Chondrocyte (in vitro differentiated cells): ENCODE measurements around the gene WWTR1. TPM values are rescaled to one million over a fixed set of nuclear protein-coding genes. Genes with fewer than 3 reads are reported as not detected.

Experiments
- DNase-seq: peaks from one replicate; pipeline ENCODE4 v3.0.0; 2021; ENCODE audit warnings: mixed read lengths, low spot score
- H3K27ac Mint-ChIP-seq: one replicate; pipeline ENCODE4 v1.8.0; 2021; ENCODE audit warnings: mild to moderate bottlenecking, moderate library complexity, mixed read lengths; ENCODE audit not compliant: unreplicated experiment
- H3K27me3 Mint-ChIP-seq: 2 replicates; pipeline ENCODE4 v1.8.0; 2021; ENCODE audit warnings: low read depth, mixed read lengths
- H3K36me3 Mint-ChIP-seq: 2 replicates; pipeline ENCODE4 v1.8.0; 2021; ENCODE audit warnings: low read depth, mixed read lengths
- H3K4me1 Mint-ChIP-seq: 2 replicates; pipeline ENCODE4 v1.8.0; 2021; ENCODE audit warnings: low read depth, mild to moderate bottlenecking, mixed read lengths
- H3K4me3 Mint-ChIP-seq: one replicate; pipeline ENCODE4 v1.8.0; 2021; ENCODE audit warnings: mild to moderate bottlenecking, moderate library complexity, mixed read lengths; ENCODE audit not compliant: unreplicated experiment
- H3K9me3 Mint-ChIP-seq: 2 replicates; pipeline ENCODE4 v1.8.0; 2021; ENCODE audit warnings: low read depth, mixed read lengths
- CTCF ChIP-seq: fragments of 200-600 bp; sonication (generic); IDR thresholded peaks from 2 replicates; pipeline ENCODE4 v1.5.0; 2021; ENCODE audit warnings: antibody characterized with exemption, mild to moderate bottlenecking, moderate library complexity
- total RNA-seq: library from RNA; stranded (reverse); gene quantifications from 3 replicates; pipeline ENCODE4 v1.2.1, GENCODE V29; 2021

Gene WWTR1
- total RNA-seq, 1 donor from 2014 or later = 107 TPM

- Mint-ChIP-seq H3K4me1 (peaks cover 73% of the 10 kb centered on the region), H3K27ac (peak overlapping the region; percentile 10)
- DNase-seq = no peak
These were observed 71.0 kb downstream of the WWTR1 start for GRCh38 chr3:149586871-149587270.

GRCh38 chr3:149585401-149585726 is 72.5 kb downstream of the WWTR1 start:
- H3K36me3 Mint-ChIP-seq = no peaks in the 10 kb centered on the region
- H3K4me1 Mint-ChIP-seq = peaks cover 80% of the 10 kb centered on the region
- TF ChIP-seq CTCF = no peak
- no peak overlapping the region for H3K27ac Mint-ChIP-seq
- no peaks in the 10 kb centered on the region for H3K27me3 Mint-ChIP-seq
- no peak for DNase-seq
- no peaks in the 10 kb centered on the region for H3K9me3 Mint-ChIP-seq
- H3K4me3 Mint-ChIP-seq = no peak overlapping the region

More at GRCh38 chr3:149586871-149587270, 71.0 kb downstream of the WWTR1 start:
- TF ChIP-seq CTCF = no peak
- Mint-ChIP-seq H3K36me3 (no peaks in the 10 kb centered on the region), H3K4me3 (no peak overlapping the region), H3K27me3 (no peaks in the 10 kb centered on the region), H3K9me3 (no peaks in the 10 kb centered on the region)

- peaks cover 88% of the 10 kb centered on the region for H3K4me1 Mint-ChIP-seq
- TF ChIP-seq CTCF = no peak
- no peaks in the 10 kb centered on the region for H3K36me3 Mint-ChIP-seq
- no peaks in the 10 kb centered on the region for H3K27me3 Mint-ChIP-seq
- no peak for DNase-seq
- no peak overlapping the region for H3K4me3 Mint-ChIP-seq
- H3K9me3 Mint-ChIP-seq = no peaks in the 10 kb centered on the region
- peak overlapping the region; percentile 78 for H3K27ac Mint-ChIP-seq
These were observed 73.7 kb downstream of the WWTR1 start for GRCh38 chr3:149583921-149584635.

GRCh38 chr3:149582395-149582794 is 75.4 kb downstream of the WWTR1 start:
- no peak for DNase-seq
- Mint-ChIP-seq H3K27ac (peak overlapping the region; percentile 96), H3K4me1 (peaks cover 86% of the 10 kb centered on the region), H3K27me3 (no peaks in the 10 kb centered on the region), H3K4me3 (no peak overlapping the region), H3K9me3 (no peaks in the 10 kb centered on the region), H3K36me3 (no peaks in the 10 kb centered on the region)
- TF ChIP-seq CTCF = no peak

- peak overlapping the region; percentile 96 for H3K27ac Mint-ChIP-seq
- no peaks in the 10 kb centered on the region for H3K27me3 Mint-ChIP-seq
- TF ChIP-seq CTCF = no peak
- no peaks in the 10 kb centered on the region for H3K9me3 Mint-ChIP-seq
- peak overlapping the region; percentile 31 for H3K4me3 Mint-ChIP-seq
- no peak for DNase-seq
- peaks cover 86% of the 10 kb centered on the region for H3K4me1 Mint-ChIP-seq
- no peaks in the 10 kb centered on the region for H3K36me3 Mint-ChIP-seq
These were observed 76.0 kb downstream of the WWTR1 start for GRCh38 chr3:149581681-149582370.
